Activated CD4-positive, alpha-beta T cell treated with anti-CD3 and anti-CD28 coated beads, Interleukin-2, amount 10 ng/mL, durations not matched to agents 7 days and 5 days (primary cell): ENCODE results near the gene A3GALT2. TPM values are rescaled to one million over a fixed set of nuclear protein-coding genes. Genes with fewer than 3 reads are reported as not detected.

ENCODE experiments used
- CTCF ChIA-PET: fragments of 350-600 bp; sonication (Branson Sonifier 250); formaldehyde crosslinking; loops from one replicate; lab custom pipeline; 2021; ENCODE audit warnings: antibody characterized with exemption; lab: Charles Lee
- POLR2A ChIA-PET: fragments of 350-600 bp; sonication (Branson Sonifier 250); formaldehyde crosslinking; loops from one replicate; lab custom pipeline; 2021; ENCODE audit warnings: antibody characterized with exemption; lab: Charles Lee
- DNase-seq: peaks from one replicate; pipeline ENCODE4 v3.0.0-alpha.2; 2020
- H3K27ac Mint-ChIP-seq: one replicate; pipeline ENCODE4 v1.8.0; 2021; ENCODE audit warnings: mild to moderate bottlenecking, moderate library complexity, mixed read lengths
- H3K27me3 Mint-ChIP-seq: one replicate; pipeline ENCODE4 v1.8.0; 2021; ENCODE audit warnings: mixed read lengths
- H3K36me3 Mint-ChIP-seq: one replicate; pipeline ENCODE4 v1.8.0; 2021; ENCODE audit warnings: low read depth, mixed read lengths
- H3K4me1 Mint-ChIP-seq: one replicate; pipeline ENCODE4 v1.8.0; 2021; ENCODE audit warnings: mixed read lengths
- H3K4me3 Mint-ChIP-seq: one replicate; pipeline ENCODE4 v1.8.0; 2021; ENCODE audit warnings: mild to moderate bottlenecking, moderate library complexity, mixed read lengths
- H3K9me3 Mint-ChIP-seq: one replicate; pipeline ENCODE4 v1.8.0; 2021; ENCODE audit warnings: mixed read lengths
- total RNA-seq, 2 experiments: library from RNA; stranded (reverse); gene quantifications; one replicate each; pipeline ENCODE4 v1.2.3, GENCODE V29; 2021

The A3GALT2 gene
- total RNA-seq, 2 experiments from 2014 or later, result not detected

DNA sequence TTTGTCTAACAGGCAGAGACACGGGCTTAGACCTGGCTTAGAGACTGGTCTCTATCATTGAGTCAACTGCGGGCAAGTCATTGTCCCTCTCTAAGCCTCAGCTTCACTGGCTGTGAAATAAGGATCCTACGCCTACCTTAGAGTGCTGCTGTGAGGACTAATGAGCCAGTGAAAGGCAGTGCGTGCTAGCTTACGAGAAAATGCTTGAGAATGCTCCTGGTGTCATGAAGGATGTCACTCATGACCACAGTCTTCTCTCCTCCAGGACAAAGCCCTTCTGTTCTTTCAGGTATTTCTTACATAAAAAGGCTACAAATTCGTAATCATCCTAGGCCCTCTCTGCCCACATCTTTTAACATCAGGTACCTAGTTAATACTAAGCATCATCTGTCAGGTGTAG is 16.5 kb upstream of the A3GALT2 start:
- H3K4me3 Mint-ChIP-seq, result no peak overlapping the region
- H3K9me3 Mint-ChIP-seq, result no peaks in the 10 kb centered on the region
- DNase-seq, result no peak
- ChIA-PET CTCF (interaction anchor here (1.1 kb wide), 1 partner anchor 27 kb away, joined by 3 read pairs; no protein-coding TSS in a partner anchor), POLR2A (no interaction called here)
- no peak overlapping the region for H3K27ac Mint-ChIP-seq
- peaks cover 26% of the 10 kb centered on the region for H3K4me1 Mint-ChIP-seq
- peaks cover 14% of the 10 kb centered on the region for H3K36me3 Mint-ChIP-seq
- H3K27me3 Mint-ChIP-seq, result no peaks in the 10 kb centered on the region

DNA sequence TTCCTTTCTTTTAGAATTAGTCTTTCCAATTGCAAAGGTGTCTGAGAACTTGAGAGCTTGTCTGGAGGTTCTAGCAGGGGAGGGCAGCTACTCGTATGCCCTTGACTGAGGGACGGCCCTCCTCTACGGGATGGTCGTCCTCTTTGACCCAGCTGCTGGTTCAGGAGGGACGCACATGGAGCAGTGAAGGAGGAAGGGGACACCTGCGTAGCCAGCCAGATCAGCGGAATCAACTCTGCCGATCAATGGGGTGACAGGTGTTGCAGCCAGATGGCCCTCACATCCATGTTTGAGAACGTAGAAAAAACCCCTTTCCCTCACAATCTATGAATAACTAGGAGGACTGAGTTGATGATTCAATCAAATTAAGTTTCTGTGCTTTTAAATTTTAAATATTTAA is 15.7 kb upstream of the A3GALT2 start:
- POLR2A ChIA-PET, result no interaction called here
- CTCF ChIA-PET, result interaction anchor here (1.1 kb wide), 1 partner anchor 28 kb away, joined by 3 read pairs; no protein-coding TSS in a partner anchor
- H3K4me3 Mint-ChIP-seq, result no peak overlapping the region
- no peak overlapping the region for H3K27ac Mint-ChIP-seq
- H3K4me1 Mint-ChIP-seq, result peaks cover 26% of the 10 kb centered on the region
- H3K9me3 Mint-ChIP-seq, result no peaks in the 10 kb centered on the region
- no peaks in the 10 kb centered on the region for H3K27me3 Mint-ChIP-seq
- no peak for DNase-seq
- H3K36me3 Mint-ChIP-seq, result peaks cover 14% of the 10 kb centered on the region

DNA sequence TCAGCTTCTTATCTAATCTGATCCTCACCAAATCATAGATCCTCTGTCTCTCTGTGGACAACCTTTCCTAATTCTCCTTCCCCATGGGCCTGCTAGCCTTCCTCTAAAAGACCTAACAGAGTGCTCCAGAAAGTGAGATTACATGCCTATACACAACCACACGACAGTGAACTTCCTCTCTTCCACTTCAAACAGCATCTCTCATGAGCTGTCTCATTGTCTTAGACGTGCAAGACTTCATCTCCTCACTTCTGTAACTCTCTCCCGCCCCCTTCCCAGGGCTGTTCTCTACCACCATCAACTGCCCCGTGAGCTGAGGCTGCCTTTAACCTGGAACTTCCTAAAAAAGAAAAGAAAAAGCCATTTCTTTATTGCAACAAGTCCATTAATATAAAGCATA is 14.1 kb upstream of the A3GALT2 start:
- H3K4me3 Mint-ChIP-seq, result no peak overlapping the region
- H3K4me1 Mint-ChIP-seq, result peaks cover 18% of the 10 kb centered on the region
- no peaks in the 10 kb centered on the region for H3K9me3 Mint-ChIP-seq
- peaks cover 11% of the 10 kb centered on the region for H3K36me3 Mint-ChIP-seq
- no peaks in the 10 kb centered on the region for H3K27me3 Mint-ChIP-seq
- DNase-seq, result no peak
- CTCF ChIA-PET, result interaction anchor here (0.5 kb wide), 1 partner anchor 255 kb away, joined by 3 read pairs; no protein-coding TSS in a partner anchor
- POLR2A ChIA-PET, result no interaction called here
- no peak overlapping the region for H3K27ac Mint-ChIP-seq

DNA sequence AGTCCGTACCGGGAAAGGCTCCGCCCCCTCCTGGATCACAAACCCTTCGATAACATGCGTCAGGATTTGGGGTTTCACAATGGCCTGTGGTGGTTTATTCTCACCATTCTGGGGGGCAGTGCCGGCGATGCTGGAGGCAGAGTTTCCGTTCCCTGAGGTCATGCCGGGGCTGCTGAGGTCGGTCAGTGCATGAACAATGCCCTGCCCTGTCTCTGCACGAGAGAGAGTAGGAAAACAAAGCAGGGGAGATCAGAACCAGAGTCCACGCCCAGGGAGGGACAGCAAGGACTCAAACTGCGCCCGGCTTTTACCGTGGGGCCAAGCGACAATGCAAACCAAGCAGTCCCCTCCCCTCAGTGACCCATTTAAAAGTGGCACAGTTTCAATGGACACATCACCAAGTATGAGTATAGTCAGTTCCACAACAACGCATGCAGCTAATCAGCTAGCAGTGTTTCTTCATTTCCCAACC is 13.2 kb upstream of the A3GALT2 start:
- DNase-seq, result no peak
- POLR2A ChIA-PET, result no interaction called here
- Mint-ChIP-seq H3K27ac (no peak overlapping the region), H3K4me3 (no peak overlapping the region), H3K36me3 (peaks cover 20% of the 10 kb centered on the region), H3K9me3 (no peaks in the 10 kb centered on the region), H3K27me3 (no peaks in the 10 kb centered on the region), H3K4me1 (peaks cover 16% of the 10 kb centered on the region)
- CTCF ChIA-PET, result interaction anchor here (0.5 kb wide), 1 partner anchor 256 kb away, joined by 3 read pairs; no protein-coding TSS in a partner anchor

DNA sequence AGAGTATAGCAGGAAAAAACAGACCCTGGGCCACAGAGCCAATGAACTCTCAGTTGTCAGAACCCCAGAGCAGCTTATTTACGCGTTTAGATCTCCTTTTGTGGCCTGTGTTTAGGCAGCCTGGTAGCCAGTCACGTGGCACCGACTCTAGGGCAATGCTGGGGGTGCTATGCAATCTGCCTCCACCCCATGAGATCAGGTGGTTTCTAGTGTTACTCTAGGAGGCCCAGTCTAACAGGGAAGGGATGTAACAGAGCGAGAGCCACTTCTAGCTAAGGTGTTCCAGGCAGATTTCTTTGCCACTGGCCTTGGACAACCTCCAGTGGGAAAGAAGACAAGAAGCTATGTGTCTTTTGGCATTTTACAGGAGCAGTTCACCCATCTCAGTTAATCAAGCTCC is 12.0 kb upstream of the A3GALT2 start:
- POLR2A ChIA-PET, result no interaction called here
- CTCF ChIA-PET, result no interaction called here
- H3K4me3 Mint-ChIP-seq, result no peak overlapping the region
- no peaks in the 10 kb centered on the region for H3K9me3 Mint-ChIP-seq
- H3K27ac Mint-ChIP-seq, result no peak overlapping the region
- peaks cover 28% of the 10 kb centered on the region for H3K36me3 Mint-ChIP-seq
- DNase-seq, result no peak
- H3K27me3 Mint-ChIP-seq, result no peaks in the 10 kb centered on the region
- H3K4me1 Mint-ChIP-seq, result peaks cover 13% of the 10 kb centered on the region

DNA sequence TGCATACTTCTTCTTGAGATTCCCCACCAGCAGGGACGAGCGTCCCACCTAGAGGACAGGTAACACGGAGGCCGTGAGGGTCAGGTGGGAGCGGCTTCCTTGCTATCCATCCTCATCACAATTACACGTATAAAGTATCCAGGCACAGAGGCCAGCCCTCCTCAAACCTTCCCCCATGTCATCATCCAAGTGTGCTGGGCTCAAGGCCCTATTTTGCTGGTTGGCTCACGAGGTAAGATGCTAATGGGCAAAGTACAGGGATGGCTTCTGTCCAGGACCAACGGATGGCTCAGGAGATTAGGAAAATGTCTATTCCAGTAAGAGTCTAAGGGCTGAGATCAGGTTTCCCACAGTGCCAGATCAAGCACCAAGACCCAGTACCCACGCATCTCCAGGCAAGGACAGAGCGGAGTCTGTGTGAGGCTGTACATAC is 11.5 kb upstream of the A3GALT2 start:
- POLR2A ChIA-PET, result no interaction called here
- CTCF ChIA-PET, result no interaction called here

DNA sequence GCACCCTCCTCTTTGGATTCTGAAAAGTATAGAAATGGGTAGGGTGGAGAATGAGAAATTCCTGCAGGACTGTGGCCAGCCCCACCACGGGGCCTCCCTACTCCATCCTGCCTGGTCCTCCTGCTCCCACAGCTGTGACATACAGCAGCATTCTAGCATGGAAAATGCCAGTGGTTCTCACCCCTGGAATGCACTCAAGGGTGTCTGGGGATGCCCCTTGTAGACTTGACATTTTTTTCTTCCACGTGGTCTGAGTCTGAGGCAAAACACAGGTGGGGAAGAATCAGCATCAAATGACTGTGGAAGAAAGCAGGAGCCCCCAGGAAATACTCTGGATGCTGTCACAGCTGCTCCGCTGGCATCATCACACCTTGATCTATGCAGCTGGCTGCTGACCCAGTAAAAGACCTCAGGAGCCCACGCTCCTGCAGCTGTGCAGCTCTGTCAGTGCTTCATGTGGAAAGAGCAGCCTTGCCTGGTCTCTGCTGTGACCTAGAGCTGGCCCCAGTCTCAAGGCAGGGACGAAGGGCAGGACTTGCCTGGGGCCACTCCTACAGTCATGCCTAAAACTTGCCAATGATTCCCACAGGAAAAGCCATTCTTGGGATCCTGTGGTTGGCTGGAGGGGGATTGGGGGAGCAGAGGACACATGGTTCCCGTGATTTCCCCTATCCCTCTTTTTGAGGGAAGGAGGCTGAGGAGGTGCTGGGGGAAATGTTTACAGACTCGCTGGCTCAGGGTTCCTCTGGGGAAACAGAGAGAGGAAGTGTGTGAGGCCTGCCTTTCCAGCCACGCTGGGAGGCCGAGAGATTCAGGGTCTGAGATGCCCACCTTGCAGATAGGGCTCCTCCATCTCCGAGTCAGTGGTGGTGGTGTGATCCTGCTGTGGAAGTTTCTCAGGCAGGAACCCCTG is 10.8 kb upstream of the A3GALT2 start:
- CTCF ChIA-PET, result interaction anchor here (0.6 to 1.2 kb wide), 2 partner anchors 33 to 805 kb away, joined by 3 to 5 read pairs; no protein-coding TSS in a partner anchor
- Mint-ChIP-seq H3K4me1 (peaks cover 10% of the 10 kb centered on the region), H3K27ac (no peak overlapping the region), H3K27me3 (no peaks in the 10 kb centered on the region), H3K9me3 (no peaks in the 10 kb centered on the region), H3K4me3 (no peak overlapping the region), H3K36me3 (peaks cover 34% of the 10 kb centered on the region)
- no peak for DNase-seq
- POLR2A ChIA-PET, result no interaction called here

More for the DNA sequence above, 11.5 kb upstream of the A3GALT2 start:
- Mint-ChIP-seq H3K27ac (no peak overlapping the region), H3K36me3 (peaks cover 28% of the 10 kb centered on the region), H3K4me3 (no peak overlapping the region), H3K27me3 (no peaks in the 10 kb centered on the region), H3K9me3 (no peaks in the 10 kb centered on the region), H3K4me1 (peaks cover 12% of the 10 kb centered on the region)
- DNase-seq, result no peak

DNA sequence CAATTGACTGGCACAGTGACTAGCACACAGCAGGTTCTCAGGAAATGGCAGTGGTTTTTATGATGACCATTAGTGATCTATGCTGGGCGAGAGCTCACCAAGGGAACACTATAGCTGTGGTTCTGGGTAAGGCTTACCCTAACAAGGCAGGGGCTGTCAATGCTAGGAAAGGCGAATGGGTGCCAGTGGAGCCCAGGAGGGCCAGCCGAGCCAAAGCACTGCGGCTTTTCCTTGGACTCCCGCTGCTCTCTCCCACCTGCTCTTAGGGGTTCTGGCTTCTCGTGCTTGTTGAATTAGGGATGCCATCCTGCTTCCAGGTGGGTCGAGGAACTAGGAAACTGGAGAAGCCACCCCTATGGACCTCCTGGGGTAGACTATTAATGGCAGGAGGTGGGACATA is 10.0 kb upstream of the A3GALT2 start:
- Mint-ChIP-seq H3K27ac (no peak overlapping the region), H3K4me3 (no peak overlapping the region), H3K27me3 (no peaks in the 10 kb centered on the region), H3K9me3 (no peaks in the 10 kb centered on the region), H3K4me1 (peaks cover 8% of the 10 kb centered on the region), H3K36me3 (peaks cover 37% of the 10 kb centered on the region)
- no peak for DNase-seq
- CTCF ChIA-PET, result interaction anchor here (1.2 to 1.3 kb wide), 2 partner anchors 9 to 33 kb away, joined by 3 read pairs; no protein-coding TSS in a partner anchor
- POLR2A ChIA-PET, result no interaction called here

DNA sequence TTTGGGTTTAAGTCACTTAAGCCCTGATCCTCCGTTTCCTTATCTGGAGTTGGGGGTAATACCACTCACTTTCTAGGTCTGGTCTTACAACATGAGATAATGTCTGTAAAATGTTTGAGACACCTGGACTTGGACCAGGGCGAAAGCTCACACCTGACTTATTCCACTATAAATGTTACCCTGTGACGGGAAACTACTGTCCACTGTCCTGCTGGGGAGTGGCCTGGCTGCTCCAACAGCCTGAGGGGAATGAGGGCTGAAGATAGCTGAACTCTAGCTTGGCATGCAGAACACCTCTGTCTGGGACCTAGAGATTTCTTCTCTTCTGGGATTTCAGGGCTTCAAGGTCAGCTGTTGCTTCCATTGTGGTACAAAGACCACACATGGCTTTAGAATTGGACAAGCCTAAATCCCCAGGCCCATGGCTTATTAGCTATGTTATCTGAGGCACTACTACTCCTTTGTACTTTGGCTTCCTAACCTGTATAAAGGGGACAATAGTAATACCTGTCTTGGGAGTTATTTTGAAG is 9.5 kb upstream of the A3GALT2 start:
- Mint-ChIP-seq H3K27ac (no peak overlapping the region), H3K4me1 (peaks cover 8% of the 10 kb centered on the region), H3K4me3 (no peak overlapping the region)

DNA sequence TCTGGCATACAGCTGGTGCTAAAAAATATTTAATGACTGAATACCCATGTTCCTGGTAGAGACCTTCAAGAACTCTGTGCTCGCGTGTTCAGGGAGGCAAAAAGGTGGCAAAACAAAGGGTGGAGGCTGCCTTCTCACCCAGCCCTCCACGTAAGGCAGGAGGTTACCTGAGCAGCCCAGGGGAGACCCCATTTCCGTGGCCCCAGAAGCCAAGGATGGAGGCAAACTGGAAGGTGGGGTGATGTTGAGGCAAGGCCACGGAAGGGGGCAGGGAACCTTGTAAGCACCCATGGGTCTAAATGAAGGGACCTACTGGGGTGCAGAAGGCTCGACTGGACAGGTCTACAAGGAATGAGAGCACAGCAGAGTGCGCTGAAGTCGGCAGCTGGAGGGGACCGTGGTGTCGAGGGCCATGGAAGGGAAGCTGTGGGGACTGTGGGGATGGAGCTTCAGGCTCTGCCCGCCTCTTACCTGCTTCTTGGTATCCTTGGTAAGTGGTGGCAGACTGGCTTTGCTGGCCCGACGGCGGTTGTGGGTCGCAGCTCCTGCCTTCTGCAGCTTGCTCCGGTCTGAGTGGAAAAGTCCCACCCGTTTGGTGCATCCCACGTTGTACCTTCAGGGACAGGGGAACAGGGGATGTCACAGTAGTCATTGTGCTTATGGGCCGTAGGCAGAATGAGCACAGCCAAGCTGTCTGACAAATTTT is 8.9 kb upstream of the A3GALT2 start:
- Mint-ChIP-seq H3K27me3 (no peaks in the 10 kb centered on the region), H3K9me3 (no peaks in the 10 kb centered on the region), H3K4me1 (peaks cover 2% of the 10 kb centered on the region), H3K4me3 (no peak overlapping the region), H3K36me3 (peaks cover 42% of the 10 kb centered on the region), H3K27ac (no peak overlapping the region)
- DNase-seq, result no peak
- ChIA-PET POLR2A (no interaction called here), CTCF (interaction anchor here (1.3 kb wide), 1 partner anchor 10 kb away, joined by 3 read pairs; no protein-coding TSS in a partner anchor)

More for the DNA sequence above, 9.5 kb upstream of the A3GALT2 start:
- CTCF ChIA-PET, result interaction anchor here (1.3 kb wide), 1 partner anchor 9 kb away, joined by 3 read pairs; no protein-coding TSS in a partner anchor
- Mint-ChIP-seq H3K36me3 (peaks cover 40% of the 10 kb centered on the region), H3K9me3 (no peaks in the 10 kb centered on the region), H3K27me3 (no peaks in the 10 kb centered on the region)
- POLR2A ChIA-PET, result no interaction called here
- no peak for DNase-seq

DNA sequence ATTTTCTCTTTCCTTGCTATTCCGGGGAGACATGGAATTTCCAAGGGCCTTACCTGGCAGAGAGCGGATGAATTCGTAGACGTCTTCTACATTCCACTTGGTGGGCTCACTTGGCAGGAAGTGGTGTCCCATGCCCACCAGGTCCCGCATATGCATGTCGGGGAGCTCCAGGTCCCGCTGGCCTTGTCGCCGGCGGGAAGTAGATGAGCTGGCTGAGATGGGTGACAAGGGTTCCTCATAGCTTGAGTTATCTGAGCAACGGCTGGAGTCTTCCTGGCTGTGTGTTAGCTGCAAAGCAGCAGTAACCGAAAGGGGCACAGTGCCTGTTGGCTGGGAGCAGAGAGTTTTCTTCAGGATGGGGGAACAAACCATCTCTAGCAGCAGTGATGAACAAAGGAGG is 7.9 kb upstream of the A3GALT2 start:
- POLR2A ChIA-PET, result no interaction called here
- H3K4me1 Mint-ChIP-seq, result no peaks in the 10 kb centered on the region
- DNase-seq, result no peak

DNA sequence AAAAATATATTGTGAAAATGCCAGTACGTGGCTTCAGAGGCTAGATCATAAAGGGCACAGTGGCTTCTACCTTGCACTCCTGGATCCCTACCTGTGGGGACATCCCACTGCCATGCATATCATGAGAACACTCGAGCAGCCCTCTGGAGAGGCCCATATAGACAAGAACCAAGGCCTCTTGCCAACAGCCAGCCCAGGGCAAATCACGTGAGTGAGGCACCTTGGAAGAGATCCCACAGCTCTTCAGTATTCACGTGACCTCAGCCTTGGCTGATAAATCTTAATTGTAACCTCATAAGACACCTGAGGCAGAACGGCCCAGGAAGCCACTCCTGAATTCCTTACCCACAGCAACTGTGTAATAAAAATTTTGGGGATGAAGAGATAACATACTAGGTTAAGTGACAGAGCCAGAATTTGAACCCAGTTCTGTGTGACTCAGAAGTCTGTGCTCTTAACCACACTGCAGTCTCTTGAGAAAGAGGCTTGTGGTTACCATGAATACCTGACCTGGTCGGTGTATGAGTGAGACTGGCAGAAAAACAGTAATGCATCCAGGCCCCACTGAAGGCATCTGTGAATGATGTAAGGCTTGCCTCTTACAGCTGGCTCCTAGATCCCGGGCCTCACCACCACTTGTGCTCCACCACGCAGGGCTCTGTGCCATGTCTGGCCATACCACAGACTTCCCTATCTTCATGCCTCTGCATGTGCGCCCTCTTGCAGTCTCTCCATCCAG is 6.9 kb upstream of the A3GALT2 start:
- H3K4me3 Mint-ChIP-seq, result no peak overlapping the region
- POLR2A ChIA-PET, result no interaction called here

More for the DNA sequence above, 7.9 kb upstream of the A3GALT2 start:
- Mint-ChIP-seq H3K36me3 (peaks cover 42% of the 10 kb centered on the region), H3K27me3 (no peaks in the 10 kb centered on the region), H3K9me3 (no peaks in the 10 kb centered on the region), H3K4me3 (no peak overlapping the region), H3K27ac (no peak overlapping the region)
- CTCF ChIA-PET, result no interaction called here

More for the DNA sequence above, 6.9 kb upstream of the A3GALT2 start:
- no peak for DNase-seq
- no peaks in the 10 kb centered on the region for H3K4me1 Mint-ChIP-seq
- CTCF ChIA-PET, result no interaction called here
- H3K27ac Mint-ChIP-seq, result no peak overlapping the region
- peaks cover 42% of the 10 kb centered on the region for H3K36me3 Mint-ChIP-seq
- H3K27me3 Mint-ChIP-seq, result no peaks in the 10 kb centered on the region
- H3K9me3 Mint-ChIP-seq, result no peaks in the 10 kb centered on the region
